NCI-H2081 (cell line): ENCODE data around the gene CYP39A1.

ENCODE experiments used
- DNase-seq, 2 experiments: peaks; one replicate each; lab custom pipeline; 2025; lab: John Stamatoyannopoulos, UW

The CYP39A1 gene

DNA sequence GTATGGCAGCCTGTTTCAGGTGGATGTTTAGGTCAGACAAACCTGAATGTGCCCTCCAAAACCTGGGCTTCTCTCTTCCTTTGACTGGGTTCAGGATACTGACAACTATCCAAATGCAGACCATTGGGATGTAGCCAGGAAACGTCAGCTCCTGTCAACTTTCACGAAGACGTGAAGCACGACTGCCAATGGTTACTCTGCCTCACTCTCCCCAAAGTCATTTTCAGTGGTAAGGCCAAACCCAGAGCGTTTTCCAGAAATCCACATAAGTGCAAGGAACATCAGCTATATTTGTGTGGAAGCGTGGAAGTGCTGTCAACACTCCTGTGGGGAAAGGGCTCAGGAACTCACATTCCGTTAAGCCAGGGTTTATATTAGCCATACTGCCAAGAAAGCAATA, 141.3 kb downstream of the CYP39A1 start:
- no peak for DNase-seq

DNA sequence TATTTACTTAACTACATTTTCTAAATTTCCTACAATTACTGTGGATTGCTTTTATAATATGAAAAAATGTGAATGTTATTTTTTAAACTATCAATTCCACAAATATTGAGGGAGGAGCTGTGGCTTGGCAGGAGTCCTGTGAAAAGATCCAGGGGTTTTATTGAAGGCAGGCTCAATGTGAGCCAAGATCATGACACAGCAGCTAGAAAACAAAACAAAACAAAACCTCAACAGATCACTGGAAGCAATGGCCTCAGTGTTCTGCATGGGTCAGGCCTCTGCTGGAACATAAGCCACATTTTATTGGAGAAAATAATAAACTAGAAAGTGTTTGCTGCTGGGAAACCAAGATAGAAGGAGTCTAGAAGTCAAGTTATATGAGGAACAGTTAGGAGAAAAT, 142.0 kb downstream of the CYP39A1 start:
- DNase-seq = no peak

DNA sequence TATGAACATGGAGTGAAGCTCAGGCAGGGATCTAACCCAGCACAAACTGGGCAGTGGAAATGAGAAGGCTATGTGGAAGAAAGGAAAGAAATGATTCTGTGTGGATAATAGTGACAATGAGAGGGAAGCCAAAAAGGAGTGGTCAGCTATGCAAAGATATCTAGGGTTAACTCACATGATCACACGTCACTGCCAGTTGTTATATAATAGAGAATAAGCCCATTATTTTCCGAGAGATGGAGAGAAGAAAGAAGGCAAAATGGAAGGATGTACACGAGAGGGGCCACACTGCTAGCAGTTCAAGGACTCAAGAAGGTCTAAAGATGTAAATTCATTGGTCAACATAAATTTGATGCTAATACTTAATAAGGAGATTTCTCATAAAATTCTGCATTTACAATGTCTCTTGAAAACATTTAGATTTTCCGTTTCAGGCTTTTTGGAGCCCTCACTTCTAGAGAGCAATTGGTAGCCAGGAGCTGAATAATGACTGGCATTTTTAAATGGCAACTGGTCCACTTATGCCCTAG, 142.6 kb downstream of the CYP39A1 start:
- DNase-seq = no peak

- DNase-seq = no peak
Measured at GRCh38 chr6:46509063-46509462, 143.6 kb downstream of the CYP39A1 start.

- DNase-seq = no peak
Measured at GRCh38 chr6:46507426-46507825, 145.2 kb downstream of the CYP39A1 start.

DNA sequence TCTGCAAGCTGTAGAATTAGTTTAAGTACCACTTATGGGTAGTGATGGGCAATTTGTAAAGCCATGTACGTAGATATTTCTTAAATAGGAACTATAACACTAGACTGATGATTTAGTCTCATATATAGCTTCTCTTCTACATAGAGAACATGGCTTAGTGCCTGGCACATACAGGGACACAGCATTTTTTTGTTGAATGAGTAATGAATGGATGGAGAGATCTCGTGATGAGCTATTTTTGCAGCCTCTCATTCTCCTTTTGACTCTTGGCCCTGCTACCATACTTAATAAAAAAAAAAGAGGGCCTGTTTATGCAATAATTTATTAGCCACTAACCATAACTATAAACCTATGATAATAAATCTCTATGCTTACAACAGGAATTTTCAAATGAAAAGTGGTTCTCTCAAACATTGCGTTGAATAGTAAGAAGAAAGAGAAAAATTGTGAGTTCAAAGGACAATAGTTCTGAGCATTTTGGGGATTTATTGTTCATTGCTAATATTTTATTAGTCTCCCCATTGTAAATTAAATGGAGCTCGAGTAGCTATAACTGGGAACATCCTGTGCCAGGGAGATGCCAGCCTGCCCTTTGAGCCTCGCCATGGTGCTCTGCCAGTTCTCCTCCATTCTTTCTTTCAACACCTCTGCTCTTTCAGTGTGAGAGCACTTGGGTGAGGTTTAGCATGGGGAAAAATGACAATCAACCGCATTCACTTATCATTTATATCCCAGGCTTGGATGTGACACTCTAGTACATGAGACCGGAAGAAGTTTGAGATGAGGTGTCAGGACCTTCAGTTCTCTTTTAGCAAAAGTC, 146.7 kb downstream of the CYP39A1 start:
- no peak for DNase-seq

GRCh38 chr6:46504242-46504641, 148.4 kb downstream of the CYP39A1 start:
- DNase-seq = no peak

DNA sequence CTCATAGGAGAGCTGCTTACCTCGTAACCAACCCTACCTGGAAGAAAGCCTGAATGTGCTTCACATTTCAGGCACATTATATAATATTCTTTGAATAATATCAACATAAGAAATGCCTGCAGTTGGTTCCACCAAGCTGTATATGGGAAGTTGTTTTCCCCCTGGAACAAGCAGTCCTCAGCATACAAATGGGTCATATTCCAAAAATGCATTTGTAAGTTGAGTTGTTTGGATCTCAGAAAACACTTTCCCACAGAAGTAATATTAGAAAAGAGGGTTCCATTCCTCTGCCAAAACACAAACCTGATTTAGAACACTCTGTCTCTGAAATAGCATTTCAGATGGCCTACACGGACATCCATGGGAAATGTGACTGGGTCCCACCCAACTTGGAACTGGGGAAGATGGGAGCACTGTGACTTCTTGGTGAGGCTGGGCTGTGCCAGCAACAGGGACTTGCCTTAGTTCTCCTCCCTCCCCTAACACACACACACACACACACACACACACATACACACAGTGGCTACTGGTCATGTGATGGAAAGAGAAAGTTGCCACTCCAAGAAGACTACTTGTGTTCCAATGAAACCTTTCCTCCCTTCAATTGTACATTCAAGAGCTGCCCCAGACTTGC, 150.0 kb downstream of the CYP39A1 start:
- DNase-seq = no peak

- no peak for DNase-seq
Measured at GRCh38 chr6:46501136-46502089, 151.2 kb downstream of the CYP39A1 start.

- DNase-seq = no peak
Measured at GRCh38 chr6:46500382-46500781, 152.2 kb downstream of the CYP39A1 start.
